Measurements from ENCODE around the gene MUSTN1. TPM values are rescaled to one million over a fixed set of nuclear protein-coding genes. Genes with fewer than 3 reads are reported as not detected.

Gene MUSTN1
- total RNA-seq (ENCODE audit: low replicate concordance): not detected in 2 replicates

- TF ChIP-seq, protein P1, sequence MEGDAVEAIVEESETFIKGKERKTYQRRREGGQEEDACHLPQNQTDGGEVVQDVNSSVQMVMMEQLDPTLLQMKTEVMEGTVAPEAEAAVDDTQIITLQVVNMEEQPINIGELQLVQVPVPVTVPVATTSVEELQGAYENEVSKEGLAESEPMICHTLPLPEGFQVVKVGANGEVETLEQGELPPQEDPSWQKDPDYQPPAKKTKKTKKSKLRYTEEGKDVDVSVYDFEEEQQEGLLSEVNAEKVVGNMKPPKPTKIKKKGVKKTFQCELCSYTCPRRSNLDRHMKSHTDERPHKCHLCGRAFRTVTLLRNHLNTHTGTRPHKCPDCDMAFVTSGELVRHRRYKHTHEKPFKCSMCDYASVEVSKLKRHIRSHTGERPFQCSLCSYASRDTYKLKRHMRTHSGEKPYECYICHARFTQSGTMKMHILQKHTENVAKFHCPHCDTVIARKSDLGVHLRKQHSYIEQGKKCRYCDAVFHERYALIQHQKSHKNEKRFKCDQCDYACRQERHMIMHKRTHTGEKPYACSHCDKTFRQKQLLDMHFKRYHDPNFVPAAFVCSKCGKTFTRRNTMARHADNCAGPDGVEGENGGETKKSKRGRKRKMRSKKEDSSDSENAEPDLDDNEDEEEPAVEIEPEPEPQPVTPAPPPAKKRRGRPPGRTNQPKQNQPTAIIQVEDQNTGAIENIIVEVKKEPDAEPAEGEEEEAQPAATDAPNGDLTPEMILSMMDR (IDR thresholded peaks at IDR 0.05; ENCODE audit: insufficient read depth, low read length): no peak
- DNase-seq (ENCODE audit: low read depth): peak; percentile 47
- no peak within 1 kb of the TSS for H3K4me3 ChIP-seq (ENCODE audit: low read depth, low read length)
Measured at GRCh38 chr3:52834871-52835501, at the start of gene MUSTN1. Gene MUSTN1, minus strand, starts transcription at chr3:52835019. Its CDS starts 71 bp downstream, at chr3:52834948.

DNA sequence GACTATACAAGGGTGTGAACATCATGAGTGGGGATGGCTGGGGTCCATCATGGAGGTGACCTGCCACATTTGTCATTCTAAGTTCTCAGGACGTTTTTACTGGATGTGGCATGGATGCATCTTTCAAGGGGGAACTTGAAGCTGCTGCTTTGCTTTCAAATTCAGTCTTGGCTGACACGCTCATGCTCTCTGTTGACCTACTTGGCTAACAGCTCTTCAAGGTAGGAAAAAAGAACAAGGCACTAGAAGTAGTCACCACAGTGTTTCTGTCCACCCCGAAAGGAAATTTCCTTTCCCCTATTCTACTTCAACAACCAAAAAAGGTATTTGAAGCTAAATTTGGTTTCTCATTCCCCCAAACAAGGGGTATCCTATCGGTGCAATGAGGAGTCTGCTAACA lies 47.6 kb upstream of the MUSTN1 start:
- DNase-seq (ENCODE audit: low read depth): no peak
- TF ChIP-seq, protein P1 (IDR thresholded peaks at IDR 0.05; ENCODE audit: insufficient read depth, low read length): no peak
- H3K4me3 ChIP-seq (ENCODE audit: low read depth, low read length): no peak overlapping the region

GRCh38 chr3:52881871-52882270 lies 47.1 kb upstream of the MUSTN1 start:
- TF ChIP-seq, protein P1 (IDR thresholded peaks at IDR 0.05; ENCODE audit: insufficient read depth, low read length): no peak
- no peak for DNase-seq (ENCODE audit: low read depth)
- H3K4me3 ChIP-seq (ENCODE audit: low read depth, low read length): no peak overlapping the region

- DNase-seq (ENCODE audit: low read depth): no peak
- TF ChIP-seq, protein P1 (IDR thresholded peaks at IDR 0.05; ENCODE audit: insufficient read depth, low read length): no peak
- no peak overlapping the region for H3K4me3 ChIP-seq (ENCODE audit: low read depth, low read length)
Measured at GRCh38 chr3:52880474-52880873, 45.7 kb upstream of the MUSTN1 start.

GRCh38 chr3:52880047-52880446 lies 45.2 kb upstream of the MUSTN1 start:
- DNase-seq (ENCODE audit: low read depth): no peak
- no peak overlapping the region for H3K4me3 ChIP-seq (ENCODE audit: low read depth, low read length)
- TF ChIP-seq, protein P1 (IDR thresholded peaks at IDR 0.05; ENCODE audit: insufficient read depth, low read length): no peak

GRCh38 chr3:52879581-52879980 lies 44.8 kb upstream of the MUSTN1 start:
- no peak for DNase-seq (ENCODE audit: low read depth)
- H3K4me3 ChIP-seq (ENCODE audit: low read depth, low read length): no peak overlapping the region
- TF ChIP-seq, protein P1 (IDR thresholded peaks at IDR 0.05; ENCODE audit: insufficient read depth, low read length): no peak

- DNase-seq (ENCODE audit: low read depth): no peak
- H3K4me3 ChIP-seq (ENCODE audit: low read depth, low read length): no peak overlapping the region
- TF ChIP-seq, protein P1 (IDR thresholded peaks at IDR 0.05; ENCODE audit: insufficient read depth, low read length): no peak
Measured at GRCh38 chr3:52879090-52879489, 44.3 kb upstream of the MUSTN1 start.
